OCI-LY3 (cell line): Measurements from ENCODE around the gene BCKDHA.

Experiments used
- EZH2phosphoT487 ChIP-seq: fragments of 200-600 bp; shearing (Covaris generic); IDR thresholded peaks from 2 replicates; pipeline ENCODE4 v1.6.1; 2018; ENCODE audit warnings: antibody characterized with exemption, mixed run types, low read depth
- TF ChIP-seq, protein P1 (sequence below): fragments of 200-600, 300-600 bp; sonication (generic); IDR thresholded peaks from 2 replicates; pipeline ENCODE4 v1.5.1; 2014; ENCODE audit warnings: antibody characterized with exemption, low read length, low read depth

DNA sequence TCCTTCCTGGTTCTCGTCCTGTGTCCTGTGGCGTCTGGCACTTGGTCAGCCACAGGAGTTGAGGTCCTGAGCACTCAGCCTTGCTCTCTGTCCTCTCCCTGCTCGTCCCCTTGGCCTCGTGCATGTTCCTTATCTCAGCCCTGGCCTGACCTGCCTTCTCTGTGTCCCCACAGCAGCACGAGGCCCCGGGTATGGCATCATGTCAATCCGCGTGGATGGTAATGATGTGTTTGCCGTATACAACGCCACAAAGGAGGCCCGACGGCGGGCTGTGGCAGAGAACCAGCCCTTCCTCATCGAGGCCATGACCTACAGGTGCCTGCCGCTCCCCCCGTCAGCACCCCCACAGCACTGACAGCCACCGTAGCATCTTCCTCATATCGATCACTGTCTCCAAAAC lies 24.8 kb downstream of the BCKDHA start:
- TF ChIP-seq, protein P1, sequence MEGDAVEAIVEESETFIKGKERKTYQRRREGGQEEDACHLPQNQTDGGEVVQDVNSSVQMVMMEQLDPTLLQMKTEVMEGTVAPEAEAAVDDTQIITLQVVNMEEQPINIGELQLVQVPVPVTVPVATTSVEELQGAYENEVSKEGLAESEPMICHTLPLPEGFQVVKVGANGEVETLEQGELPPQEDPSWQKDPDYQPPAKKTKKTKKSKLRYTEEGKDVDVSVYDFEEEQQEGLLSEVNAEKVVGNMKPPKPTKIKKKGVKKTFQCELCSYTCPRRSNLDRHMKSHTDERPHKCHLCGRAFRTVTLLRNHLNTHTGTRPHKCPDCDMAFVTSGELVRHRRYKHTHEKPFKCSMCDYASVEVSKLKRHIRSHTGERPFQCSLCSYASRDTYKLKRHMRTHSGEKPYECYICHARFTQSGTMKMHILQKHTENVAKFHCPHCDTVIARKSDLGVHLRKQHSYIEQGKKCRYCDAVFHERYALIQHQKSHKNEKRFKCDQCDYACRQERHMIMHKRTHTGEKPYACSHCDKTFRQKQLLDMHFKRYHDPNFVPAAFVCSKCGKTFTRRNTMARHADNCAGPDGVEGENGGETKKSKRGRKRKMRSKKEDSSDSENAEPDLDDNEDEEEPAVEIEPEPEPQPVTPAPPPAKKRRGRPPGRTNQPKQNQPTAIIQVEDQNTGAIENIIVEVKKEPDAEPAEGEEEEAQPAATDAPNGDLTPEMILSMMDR: no peak
- TF ChIP-seq EZH2phosphoT487: no peak
